Skin epidermis (tissue), 12 donors: Measurements from ENCODE around the gene LMCD1.

Experiments
- H3K27ac ChIP-seq, 21 experiments: fragments of 200-600 bp; sonication (generic) in 11 of 21; one replicate each; pipeline ENCODE4 v1.5.0; 2020; ENCODE audit warnings: mild to moderate bottlenecking in 3 of 21, inconsistent platforms in 2 of 21, moderate library complexity in 2 of 21
- H3K4me3 ChIP-seq, 7 experiments: fragments of 200-600 bp; sonication (generic) in 2 of 7; one replicate each; pipeline ENCODE4 v1.5.0; 2020; ENCODE audit warnings: inconsistent platforms in 2 of 7, mild to moderate bottlenecking in 2 of 7, moderate library complexity in 1 of 7

The LMCD1 gene, protein sequence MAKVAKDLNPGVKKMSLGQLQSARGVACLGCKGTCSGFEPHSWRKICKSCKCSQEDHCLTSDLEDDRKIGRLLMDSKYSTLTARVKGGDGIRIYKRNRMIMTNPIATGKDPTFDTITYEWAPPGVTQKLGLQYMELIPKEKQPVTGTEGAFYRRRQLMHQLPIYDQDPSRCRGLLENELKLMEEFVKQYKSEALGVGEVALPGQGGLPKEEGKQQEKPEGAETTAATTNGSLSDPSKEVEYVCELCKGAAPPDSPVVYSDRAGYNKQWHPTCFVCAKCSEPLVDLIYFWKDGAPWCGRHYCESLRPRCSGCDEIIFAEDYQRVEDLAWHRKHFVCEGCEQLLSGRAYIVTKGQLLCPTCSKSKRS

DNA sequence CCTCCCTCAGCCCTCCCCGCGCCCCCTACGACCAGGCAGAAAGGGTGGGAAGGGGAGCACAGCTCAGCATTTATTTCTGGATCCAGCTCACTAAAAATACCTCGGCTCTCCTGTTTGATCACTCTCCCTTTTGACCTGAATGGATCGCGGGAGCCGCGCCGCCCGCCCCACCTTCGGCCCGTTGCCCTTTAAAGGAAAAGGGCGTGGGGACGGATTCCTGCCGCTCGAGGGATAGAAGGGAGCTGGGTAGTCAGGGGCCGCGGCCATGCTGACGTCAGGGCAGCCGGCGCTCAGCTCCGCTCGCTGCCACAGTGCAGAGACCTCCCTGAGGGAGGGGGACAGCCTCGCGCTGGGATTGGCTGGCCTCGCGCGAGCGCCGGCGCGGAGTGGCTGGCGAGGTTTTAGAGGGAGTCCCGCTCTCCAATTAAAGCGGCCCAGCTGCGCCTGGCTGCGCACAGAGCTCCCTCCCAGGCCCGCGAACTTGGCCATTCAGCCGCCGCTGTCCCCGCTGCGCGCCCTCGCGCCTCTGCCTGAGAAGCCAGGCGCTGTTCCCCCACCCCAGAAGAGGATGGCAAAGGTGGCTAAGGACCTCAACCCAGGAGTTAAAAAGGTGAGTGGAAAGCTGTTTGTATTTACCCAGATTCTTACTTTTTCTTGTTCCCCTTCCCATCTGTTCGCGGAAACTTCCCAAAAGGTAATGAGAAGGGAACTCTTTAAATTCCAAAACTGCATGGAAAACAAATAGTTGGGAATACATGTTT lies at the start of gene LMCD1:
Gene LMCD1 (plus strand): TSS at position 453 of the 761 bp plus-strand sequence. CDS start 116 bp downstream, at position 569.
- peak within 1 kb of the TSS in 20 of 21 experiments; percentile 46 to 89 (median 76) for H3K27ac ChIP-seq
- H3K4me3 ChIP-seq = peak within 1 kb of the TSS; percentile 26 to 47 (median 37)

DNA sequence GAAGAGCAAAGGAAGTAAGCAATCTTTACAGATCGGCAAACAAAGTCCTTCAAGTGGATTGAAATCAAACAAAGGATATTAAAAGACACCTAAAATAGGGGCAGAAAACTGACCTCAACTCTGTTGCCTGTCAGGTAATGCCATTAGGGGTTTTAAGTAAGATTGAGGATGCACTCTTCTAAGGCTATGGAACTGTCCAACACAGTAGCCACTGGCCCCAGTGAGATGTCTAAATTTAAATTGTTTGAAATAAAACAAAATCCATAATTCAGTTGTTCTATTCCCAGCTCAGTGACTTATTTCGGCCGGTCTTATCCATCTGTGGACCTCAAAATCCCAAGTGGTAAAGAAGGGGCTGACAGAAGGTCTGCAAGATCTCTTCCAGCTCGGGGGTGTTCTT lies 49.5 kb upstream of the LMCD1 start:
- Histone ChIP-seq H3K4me3 (no peak overlapping the region), H3K27ac (no peak overlapping the region)

DNA sequence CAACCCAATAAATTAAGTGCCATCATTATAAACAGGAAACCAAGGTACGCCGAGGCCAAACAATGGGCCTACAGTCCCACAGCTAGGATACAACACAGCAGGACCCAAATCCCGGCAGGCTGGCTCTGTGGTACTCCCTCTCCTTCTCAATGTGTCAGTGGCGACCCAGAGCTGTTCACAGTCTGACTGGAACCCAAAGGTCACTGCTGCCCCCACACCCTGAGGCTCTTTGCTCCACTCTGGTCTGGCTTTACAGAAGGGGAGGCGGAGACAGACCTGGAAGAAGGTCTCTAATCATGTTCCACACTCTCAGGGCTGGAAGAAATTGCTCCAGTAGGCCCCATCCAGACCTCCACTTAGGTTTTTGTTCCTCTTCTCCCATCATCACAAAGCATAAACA lies 48.5 kb upstream of the LMCD1 start:
- H3K27ac ChIP-seq = no peak overlapping the region
- no peak overlapping the region for H3K4me3 ChIP-seq

DNA sequence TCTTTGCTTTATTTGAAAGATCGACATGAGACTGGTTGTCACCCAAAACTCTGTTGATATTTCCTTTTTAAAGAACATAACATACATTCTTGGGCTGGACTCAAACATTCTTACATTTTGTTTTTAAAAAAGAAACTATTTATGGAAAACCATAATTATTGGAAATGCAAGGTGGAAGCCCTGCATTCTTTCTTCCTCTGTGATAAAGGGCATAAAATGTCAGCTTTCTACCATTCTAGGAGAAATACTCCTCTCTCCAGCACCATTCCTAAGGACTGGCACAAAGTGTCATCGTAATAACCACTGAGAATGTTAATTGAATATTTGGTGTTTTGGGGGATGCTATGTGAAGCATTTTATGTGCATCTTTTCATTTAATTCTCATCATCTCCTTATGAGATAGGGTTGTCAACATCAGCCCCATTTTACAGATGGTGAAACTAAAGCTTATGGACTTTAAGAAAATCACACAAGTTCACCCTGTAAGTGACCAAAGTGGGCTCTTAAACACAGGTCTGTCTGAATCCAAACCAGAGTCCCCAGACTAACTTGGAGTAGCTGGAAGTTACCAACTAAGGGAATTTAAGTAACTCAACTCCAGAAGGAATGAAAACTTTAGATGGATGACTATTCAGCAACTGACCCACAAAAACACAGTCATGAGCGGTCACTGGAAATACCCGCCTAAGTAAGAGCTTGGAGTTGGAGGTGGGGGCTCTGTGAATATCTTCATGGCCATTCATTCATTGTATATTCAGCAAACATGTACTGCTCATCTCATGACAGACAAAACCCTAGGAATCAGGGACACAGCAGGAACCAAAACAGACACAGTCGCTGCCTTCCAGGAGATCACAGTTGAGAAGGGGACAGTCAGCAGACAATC lies 45.9 kb upstream of the LMCD1 start:
- Histone ChIP-seq H3K4me3 (no peak overlapping the region), H3K27ac (peak overlapping the region in 1 of 21 experiments; percentile 21)

DNA sequence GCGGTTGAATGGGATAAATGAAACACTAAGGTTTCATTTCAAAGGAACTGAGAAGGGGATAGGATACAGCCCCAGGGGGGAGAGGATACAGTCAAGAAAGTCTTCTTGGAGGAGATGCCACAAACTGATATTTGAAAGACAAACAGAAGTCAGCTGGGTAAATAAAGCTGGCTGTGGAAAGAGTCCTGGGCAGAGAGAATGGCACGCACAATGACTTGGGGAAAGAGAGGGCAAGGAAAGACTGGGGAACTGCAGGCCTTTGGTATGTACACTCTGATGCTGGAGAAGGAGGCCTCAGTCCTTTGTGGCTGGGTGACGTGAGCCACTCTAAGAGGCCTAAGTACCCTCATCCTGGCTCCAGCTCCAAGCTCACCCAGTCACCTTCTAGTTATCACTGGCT lies 45.2 kb upstream of the LMCD1 start:
- Histone ChIP-seq H3K4me3 (no peak overlapping the region), H3K27ac (peak overlapping the region in 2 of 21 experiments; percentile 1 to 21)

DNA sequence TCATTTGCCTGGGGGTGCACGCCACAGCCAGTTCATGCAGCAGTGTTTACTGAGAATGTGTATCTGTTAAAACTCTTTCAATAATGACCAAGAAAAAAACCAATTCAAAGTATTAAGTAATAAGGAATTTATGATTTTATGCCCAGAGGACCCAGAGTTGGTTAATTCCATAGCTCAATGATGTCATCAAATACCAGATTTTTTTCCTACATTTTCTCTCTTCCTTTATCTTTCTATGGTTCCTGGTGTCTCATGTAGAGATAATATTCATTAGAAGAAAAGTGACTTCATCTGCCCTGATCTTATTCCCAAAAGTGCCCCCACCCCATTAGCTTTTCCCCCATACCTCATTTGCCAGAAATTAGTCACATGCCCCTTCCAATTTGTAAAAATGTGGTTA lies 44.6 kb upstream of the LMCD1 start:
- peak overlapping the region in 4 of 21 experiments; percentile 1 to 86 (median 36) for H3K27ac ChIP-seq

DNA sequence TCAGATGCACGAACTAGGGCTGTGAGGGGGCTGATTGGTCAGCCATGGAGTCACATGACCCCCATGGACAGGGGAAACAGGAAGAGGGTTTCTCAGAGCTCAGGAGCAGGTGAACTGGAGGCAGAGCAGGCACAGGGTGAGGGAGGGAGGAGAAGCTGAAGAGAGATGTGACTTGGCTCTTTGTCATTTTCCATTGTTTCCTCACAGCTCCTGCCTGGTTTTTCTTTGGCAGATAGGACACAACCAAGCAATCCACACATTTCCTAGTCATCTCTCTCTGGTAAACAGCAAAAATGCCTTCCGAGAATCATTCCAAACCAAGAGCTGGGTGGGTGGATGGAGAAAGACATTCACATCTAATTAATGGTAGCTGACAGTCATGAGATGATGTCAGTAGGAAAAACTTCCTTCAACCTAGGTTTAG lies 43.4 kb upstream of the LMCD1 start:
- H3K4me3 ChIP-seq = no peak overlapping the region
- H3K27ac ChIP-seq = peak overlapping the region in 12 of 21 experiments; percentile 10 to 86 (median 62)

More for the DNA sequence above, 44.6 kb upstream of the LMCD1 start:
- no peak overlapping the region for H3K4me3 ChIP-seq

DNA sequence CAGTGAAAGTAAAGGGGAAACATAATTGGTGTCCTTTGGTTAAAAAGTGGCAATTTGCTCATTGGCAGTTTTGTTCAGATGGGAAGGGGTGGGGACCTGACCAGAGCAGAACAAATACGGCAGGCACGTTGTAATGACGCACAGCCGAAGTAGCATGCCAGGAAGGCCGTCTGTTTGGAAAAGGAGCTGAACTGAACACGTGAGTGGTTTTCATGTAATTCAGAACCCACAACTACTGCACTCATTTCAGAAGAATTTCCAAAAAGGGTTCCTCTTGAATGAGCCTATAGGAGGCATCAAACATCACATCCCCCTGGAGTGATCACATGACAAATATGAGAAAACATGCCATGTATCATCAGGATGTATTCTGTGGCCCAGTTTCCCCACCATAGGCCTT lies 42.9 kb upstream of the LMCD1 start:
- no peak overlapping the region for H3K4me3 ChIP-seq
- H3K27ac ChIP-seq = peak overlapping the region in 15 of 21 experiments; percentile 10 to 86 (median 52)

DNA sequence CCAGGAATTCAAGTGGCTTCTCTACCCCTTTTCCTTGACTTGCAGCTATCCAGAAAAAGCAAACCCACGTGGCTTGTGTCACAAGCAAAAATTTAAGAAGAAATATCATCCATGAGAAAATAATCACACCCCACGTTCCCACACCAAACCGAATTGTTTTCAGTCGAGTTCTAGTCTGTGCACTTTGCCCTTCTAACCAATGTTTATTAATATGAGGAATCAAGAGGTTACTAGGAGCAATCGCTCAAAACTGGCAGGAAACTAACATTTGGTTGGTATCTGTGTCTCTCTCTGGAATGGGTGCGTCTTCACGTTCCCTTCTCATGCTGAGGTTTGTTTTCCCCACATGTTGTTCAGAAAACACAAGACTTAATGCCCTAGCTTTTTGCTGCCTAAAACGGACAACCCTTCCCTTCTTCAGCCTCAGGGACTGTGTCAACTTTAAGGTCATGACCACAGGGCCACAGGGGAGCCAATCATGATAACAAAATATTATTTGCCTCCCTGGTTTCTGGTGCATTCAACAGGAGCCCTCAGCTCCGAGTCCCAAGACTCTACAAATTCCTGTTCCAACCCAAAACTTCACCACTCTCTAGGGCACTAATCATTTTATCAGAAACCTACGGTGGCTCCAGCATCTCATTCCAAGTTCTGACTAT lies 41.4 kb upstream of the LMCD1 start:
- H3K27ac ChIP-seq = peak overlapping the region in 1 of 21 experiments; percentile 81

DNA sequence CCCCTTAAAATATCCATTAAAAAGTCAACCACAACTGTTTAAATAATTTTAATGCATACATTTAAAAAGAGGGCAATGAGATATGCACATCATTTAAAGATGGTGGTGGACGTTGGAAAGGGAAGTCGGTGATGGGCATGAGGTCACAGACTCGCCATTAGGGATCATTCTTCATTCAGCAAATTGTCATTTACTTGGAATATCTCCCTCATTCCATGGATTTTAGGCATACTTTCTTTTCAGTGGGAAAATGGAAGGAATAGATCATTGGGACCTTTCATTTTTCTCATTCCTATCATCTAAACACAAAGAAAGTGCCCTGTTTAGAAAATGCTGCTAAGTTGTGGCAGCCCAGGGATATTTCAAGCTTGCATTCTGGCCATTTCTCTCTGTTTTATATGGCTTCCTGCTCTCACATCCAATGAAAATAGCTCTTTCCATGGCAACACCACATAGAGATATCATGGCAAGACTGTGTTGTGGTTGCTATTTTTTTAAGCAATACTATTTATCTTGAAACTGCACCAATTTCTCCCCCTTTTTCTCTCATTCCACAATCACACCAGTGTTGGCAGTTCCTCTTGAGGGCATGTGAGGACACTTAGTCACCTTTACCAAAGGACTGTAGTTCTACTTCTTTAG lies 40.7 kb upstream of the LMCD1 start:
- no peak overlapping the region for H3K4me3 ChIP-seq
- no peak overlapping the region for H3K27ac ChIP-seq

More for the DNA sequence above, 41.4 kb upstream of the LMCD1 start:
- no peak overlapping the region for H3K4me3 ChIP-seq

DNA sequence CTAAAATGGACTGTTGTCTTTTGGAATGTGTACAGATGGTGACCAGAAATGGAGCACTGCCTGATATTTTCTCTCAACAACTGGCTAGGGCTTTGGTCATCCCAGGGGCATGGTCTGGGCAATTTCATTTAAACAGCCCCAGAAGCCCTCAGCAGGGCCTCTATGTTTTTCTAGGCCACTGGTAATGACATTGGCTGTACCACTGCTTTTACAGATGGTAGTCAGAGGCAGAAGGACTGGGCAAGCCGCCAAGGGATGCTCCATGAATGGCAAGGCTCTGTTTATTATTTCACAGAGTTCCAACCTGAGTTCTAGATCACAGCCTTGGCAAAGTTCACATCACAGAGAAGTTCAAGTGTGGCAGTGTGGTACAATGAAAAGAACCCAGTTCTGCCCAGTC lies 37.0 kb upstream of the LMCD1 start:
- H3K4me3 ChIP-seq = no peak overlapping the region

DNA sequence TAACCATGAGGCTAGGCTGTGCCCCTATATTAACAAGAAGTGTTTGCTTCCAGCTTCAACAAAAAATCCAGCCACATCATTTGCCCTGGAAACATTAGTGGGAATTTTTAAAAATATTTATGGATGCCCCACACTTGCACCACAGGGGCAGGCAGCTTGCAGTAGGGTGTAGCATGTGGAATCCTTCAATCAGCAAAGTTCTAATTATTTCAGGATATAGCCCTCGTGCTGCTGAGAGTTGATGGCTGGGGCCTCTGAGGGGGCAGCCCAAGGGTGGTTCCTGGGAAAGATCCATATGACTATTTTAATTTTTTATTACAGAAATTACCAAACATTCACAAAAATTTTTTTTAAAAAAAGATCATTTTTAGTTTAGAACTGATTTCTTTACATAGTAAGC lies 35.1 kb upstream of the LMCD1 start:
- Histone ChIP-seq H3K4me3 (no peak overlapping the region), H3K27ac (no peak overlapping the region)

More for the DNA sequence above, 37.0 kb upstream of the LMCD1 start:
- H3K27ac ChIP-seq = no peak overlapping the region

DNA sequence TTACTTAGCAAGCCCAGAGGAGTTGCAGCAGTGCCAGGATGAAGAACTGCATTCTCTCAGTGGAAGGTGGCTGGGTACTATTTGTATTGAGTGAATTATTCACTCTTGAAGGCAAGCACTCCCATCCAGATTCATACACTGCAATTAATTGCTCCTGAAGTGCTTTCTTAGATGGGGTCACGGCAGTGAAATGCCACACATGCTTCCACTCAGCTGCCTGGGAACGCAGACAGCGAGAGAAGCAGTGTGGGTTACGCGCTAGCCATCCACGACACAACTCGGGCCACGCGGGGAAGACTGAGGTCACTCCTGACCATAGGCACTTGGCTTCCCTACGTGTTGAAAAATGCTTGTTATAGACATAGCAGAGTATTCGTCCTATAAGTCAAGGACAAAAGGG lies 30.8 kb upstream of the LMCD1 start:
- no peak overlapping the region for H3K27ac ChIP-seq
- no peak overlapping the region for H3K4me3 ChIP-seq

DNA sequence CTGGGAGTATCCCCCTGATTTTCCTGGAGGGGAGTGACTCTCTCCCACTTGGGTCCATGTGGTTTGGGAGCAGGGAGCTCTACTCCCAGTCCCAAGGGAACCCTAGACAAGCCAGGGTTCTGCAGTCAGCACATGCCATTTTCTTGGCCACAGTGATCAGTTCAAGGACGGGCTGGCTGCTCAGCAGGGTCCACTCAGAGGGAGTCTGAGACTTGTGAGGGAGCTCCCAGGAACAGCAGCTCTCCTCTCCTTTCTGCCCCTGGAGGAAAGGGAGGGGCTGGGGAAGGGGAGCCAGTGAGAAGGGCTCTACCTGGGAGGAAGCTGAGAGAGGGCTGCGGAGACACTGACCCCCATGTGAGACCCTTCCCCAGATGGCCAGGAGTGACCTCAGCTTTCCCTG lies 29.1 kb upstream of the LMCD1 start:
- H3K4me3 ChIP-seq = no peak overlapping the region
- H3K27ac ChIP-seq = no peak overlapping the region

DNA sequence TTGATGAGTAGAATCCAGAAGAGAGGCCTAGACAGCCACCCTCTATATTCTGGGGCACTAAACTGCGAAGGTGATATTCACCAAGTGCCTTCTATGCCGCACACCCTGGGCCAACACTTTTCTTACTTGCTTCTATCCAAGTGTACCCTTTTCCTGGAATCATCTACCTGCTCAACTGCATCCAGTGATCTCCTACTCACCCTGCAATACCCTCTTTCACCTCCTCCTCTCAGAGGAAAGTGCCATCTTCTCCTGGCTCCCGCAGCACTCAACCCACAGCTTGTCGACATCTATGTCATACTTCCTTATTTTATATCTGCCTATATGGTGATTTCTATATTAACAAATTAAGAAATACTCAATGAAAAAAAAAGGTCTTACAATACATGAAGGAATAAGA lies 28.6 kb upstream of the LMCD1 start:
- Histone ChIP-seq H3K27ac (no peak overlapping the region), H3K4me3 (no peak overlapping the region)

DNA sequence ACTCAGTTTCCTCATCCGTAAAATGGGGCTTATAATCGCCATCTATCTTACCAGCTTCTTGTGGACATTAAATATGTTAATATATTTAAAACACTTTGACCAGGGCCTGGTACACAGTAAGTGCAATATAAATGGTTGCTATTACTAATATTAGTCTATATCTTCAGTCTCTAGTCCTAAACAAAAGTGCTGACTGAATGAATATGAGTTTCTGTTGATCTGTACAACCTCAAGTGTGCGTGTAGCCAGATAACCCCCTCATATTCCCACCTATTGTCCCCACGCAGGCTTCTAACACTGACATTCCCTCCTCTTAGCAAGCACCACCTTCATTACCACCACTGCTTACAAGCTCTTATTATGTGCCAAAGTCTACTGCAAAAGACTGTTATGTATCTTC lies 27.6 kb upstream of the LMCD1 start:
- Histone ChIP-seq H3K4me3 (no peak overlapping the region), H3K27ac (no peak overlapping the region)

DNA sequence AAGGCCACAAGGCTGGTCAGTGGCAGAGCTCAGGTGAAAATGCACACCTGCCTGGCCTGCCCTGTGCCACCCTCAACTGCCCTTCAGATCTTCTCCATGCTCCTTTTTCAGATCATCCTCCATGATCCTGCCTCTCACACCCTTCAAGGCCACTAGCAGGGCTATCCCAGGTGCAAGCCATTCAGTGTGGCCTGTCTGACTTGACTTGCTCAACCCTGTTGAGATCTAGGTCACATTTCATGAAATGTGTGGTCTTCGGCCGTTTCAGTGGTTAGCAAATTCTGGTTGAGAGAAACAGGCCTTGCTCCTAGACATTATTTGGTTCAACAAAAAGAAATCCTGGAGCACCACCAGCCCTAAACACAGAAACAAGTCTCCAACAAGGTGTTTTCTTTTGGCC lies 26.6 kb upstream of the LMCD1 start:
- Histone ChIP-seq H3K27ac (no peak overlapping the region), H3K4me3 (no peak overlapping the region)

DNA sequence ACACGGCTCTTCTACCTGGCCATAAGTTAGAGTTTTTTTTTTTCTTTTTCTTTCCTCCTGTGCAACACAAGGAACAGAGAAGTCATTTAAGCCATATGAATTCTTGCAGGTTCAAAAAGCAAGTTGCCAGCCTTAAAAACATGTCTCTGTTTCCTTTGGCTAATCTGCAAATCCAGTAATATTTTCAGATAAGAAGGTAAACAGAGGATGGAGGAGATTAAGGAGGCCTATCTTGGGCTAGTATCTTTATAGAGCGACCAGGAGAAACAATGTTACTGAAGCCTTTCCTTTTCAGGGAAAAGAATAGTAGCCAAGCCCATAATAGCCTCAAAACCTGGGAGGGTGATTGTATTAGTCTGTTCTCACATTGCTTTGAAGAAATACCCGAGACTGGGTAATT lies 20.9 kb upstream of the LMCD1 start:
- Histone ChIP-seq H3K27ac (no peak overlapping the region), H3K4me3 (no peak overlapping the region)

DNA sequence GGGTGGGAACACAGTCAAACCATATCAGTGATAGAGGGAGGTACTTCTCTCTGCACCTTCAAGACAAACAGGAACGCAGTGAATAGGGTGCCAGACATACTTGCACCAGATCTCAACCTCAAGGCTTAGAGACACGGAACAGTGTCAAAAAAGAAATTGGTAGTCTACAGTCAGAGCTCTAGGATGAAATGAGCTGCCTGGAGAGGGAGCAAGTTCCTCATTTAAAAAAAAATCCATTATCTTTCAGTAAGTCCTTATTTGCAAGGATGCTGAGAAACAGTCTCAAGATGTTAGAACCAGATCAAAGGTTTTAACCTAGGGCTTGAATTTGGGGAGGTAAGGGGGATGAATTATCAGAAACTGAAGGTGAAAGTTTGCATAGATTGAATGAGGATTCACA lies 20.2 kb upstream of the LMCD1 start:
- peak overlapping the region in 3 of 21 experiments; percentile 6 to 87 (median 77) for H3K27ac ChIP-seq
- no peak overlapping the region for H3K4me3 ChIP-seq
